Medulla oblongata (tissue), 1 donor: Measurements from ENCODE around the gene KRT83.
"Not testable (repeated sequence)": the region's sequence is repeated elsewhere in the genome, so short reads cannot be mapped to it uniquely, and the experiment has no call there.

ENCODE experiments used
- DNase-seq: peaks from one replicate; pipeline ENCODE4 v3.0.0-alpha.2; 2015; ENCODE audit errors: extremely low spot score

Gene KRT83

DNA sequence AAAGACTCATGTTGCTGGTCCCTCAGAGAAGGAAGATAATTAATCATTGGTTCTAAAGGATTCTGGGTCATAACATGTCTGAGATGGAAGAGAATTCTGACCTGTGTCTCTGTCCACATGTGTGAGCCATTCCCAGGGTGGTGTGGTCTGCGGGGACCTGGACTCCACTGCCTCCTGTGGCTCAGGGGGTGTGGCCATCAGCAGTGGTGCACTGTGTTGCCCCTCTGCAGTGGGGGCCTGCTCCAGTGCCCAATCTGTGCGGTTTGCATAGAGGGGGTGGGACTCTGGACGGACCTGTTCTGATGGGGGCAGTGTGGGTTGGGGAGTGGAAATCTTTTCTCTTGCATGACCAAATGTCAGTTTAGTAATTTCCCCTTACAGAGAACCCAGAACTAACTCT is 32.6 kb upstream of the KRT83 start:
- DNase-seq = no peak

DNA sequence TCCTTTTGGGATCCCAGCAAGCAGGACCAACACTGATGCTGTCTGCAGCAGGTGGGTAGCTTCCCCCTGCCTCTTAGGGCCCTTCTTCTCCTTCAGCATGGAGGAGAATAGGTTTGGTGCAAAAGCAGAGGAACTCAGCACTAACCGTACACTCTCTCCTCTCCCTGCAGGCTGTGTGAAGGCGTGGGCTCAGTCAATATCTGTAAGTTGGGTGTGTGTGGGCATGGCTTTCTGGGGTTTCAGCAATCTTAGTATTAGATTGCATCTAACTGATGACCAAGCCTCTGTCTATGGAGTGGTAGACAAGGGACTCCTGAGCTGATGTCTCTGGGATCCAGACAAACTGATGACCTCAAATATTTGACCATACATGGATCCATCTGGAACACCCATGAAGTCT is 31.8 kb upstream of the KRT83 start:
- DNase-seq = no peak

DNA sequence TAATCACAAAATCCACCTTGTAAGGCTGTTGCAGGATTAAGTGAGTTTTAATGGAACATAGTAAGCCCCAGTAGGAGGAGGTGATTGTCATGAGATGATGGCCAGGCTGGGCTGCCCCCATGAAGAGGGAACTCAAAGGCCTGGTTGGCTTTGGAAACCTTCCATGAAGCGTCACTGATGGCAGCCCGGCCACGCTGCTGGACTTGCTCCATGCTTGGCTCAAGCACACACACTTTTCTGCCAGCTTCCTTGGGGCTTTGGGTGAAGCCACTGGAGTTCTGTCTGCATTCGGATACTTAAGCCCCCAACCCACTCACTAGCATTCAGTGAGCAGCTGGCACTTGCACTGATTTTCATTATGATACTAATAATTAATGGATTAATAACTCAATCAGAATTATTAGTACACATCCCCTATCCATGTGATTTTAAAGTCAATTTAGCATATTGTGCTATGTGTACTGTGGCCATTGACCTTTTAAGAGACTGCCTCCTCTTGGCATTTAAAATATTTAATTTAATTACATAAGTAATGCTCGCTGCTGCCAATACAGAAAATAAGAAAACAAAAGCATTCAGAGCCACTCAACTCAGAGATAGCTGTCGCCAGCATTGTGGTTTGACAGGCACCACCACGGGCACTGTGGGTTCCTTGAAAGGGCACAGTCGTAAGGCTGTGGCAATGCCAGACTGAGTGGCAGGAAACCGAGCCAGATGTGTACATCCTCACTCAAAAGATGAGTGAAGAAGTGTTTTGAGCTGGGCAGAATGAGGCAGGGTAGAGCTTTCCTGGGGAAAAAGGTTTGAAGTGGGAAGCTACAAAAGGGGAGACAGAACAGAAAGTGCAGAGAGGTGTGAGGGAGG is 30.2 kb upstream of the KRT83 start:
- DNase-seq = peak; percentile 83

DNA sequence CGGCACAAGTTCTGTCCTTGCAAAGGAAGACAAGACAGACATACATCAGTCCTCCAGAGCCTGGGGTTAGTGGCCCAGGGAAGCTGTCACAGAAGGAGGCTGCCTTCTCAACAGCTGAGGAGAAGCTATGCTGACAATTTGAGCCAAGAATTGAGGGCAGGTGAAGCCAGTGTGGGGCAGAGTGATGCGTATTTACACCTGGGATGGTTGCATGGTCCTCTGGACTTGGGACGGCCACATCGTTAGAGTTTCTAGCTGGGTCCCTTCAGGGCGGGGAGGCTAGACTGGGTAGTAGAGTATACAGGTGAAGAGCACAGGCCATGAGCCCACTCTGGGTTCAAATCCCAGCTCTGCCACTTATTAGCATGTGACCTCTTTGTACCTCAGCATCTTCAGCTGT is 29.6 kb upstream of the KRT83 start:
- no peak for DNase-seq

DNA sequence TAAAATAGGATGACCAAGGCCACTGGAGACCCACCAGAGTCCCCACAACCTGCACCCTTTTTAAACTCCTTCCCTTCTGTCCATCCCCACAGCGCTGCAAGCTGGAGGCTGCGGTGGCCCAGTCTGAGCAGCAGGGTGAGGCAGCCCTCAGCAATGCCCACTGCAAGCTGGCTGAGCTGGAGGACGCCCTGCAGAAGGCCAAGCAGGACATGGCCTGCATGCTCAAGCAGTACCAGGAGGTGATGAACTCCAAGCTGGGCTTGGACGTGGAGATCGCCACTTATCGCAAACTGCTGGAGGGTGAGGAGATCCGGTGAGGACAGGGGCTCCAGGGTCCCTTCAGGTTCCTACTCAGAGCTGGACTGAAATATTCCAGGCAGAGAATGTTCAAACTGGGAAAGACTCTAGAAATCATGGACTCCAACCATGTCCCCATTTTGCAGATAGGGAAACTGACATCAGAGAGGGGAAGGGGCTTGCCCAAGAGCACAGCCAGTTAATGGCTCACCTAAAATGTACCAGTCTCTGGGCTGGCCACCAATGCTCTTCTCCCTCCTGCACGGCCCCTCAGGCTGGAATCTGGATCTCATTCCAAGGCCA is 28.9 kb upstream of the KRT83 start:
- DNase-seq = no peak

DNA sequence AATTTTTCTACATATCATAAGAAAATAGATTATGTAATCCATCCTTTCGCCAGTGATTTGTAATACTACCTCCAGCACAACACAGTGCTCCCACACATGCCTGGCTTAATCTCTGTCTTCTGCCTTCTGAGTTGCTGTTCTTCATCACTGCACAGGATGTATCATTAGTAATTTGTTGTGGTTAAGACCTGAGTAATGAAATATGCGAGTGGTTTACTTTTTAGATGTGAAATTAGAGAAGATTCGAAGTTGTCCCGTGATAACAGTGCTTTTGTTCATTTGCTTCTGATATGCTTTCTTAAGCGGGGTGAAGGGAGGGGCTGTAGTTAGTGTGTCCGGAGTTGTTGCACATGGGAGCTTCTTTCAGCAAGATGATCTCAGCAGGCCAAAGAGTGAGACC is 28.0 kb upstream of the KRT83 start:
- DNase-seq = no peak

DNA sequence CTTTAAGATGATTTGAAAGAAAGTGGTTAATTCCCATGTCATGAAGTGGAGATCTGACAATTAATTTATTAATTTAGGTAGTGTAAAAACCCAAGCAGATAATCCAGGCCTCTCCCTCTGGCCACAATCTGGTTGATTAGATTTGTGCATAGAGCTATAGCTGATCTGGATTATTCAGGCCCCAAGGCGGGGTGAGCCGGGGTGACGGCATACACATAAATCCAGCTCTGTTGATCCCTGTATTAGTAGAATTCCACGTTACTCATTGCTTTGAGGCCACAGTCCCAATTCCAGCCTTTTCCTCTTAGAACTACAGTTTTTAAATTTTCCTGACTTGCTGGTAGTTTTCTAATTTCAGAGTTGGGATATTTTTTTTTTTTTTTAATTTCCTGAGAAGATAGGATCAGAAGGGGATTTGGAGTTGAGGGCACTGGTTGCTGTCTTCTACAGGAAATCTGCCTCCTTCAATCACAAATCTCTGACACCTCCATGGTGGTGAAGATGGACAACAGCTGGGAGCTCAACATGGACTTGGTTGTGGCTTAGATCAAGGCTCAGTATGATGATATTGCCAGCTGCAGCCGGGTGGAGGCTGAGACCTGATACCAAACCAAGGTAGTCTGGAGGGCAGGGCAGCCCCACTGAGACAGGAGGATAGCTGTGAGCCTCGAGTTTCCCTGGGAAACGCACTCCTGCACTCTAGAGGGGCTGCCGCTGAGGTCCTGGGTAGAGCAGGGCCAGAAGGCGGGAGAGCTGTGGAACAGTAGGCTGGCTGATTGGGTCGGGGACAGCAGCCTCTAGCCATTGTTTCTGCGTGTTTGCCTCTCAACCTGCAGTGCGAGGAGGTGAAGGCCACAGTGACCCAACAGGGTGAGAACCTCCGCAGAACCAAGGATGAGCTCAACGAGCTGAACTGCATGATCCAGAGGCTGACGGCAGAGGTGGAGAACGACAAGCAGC is 26.6 kb upstream of the KRT83 start:
- DNase-seq = no peak

DNA sequence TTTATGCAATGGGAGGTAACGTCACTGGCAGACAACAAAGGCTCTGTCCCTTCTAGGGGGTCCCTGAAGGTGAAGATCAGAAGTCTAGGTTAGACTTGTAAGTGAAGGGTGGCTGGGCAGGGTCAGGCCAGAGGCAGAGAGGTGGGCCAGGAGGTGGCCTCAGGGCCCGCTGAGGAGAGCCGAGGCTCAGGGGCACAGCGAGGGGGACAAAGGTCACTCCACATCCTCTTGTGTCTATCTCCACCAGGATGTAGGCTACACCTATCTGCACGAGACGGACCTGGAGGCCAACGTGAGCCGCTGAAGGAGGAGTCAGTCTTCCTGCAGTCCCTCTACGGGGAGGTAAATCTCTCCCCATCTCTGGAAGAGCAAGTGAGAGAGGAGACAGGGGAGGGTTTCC is 25.8 kb upstream of the KRT83 start:
- DNase-seq = no peak

DNA sequence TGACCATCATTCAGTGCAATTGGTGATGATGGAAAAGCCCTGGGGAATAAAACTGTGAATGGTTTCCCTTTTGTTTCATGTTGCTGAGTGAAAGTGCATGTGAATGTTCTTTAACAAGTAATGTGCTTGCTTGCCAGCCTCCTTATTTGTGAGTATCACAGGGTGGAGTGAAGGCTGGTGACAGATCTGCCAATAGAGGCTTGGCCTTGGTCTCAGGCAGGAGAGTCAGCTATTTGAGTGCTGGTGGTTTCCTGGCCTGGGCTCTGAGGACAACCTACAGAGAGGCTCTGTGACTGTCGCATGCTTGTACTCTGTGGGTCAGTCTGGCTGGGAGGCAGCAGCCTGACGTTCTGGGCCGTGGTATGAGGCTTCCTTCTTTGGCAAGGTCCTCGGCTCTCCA is 25.4 kb upstream of the KRT83 start:
- peak; percentile 77 for DNase-seq

DNA sequence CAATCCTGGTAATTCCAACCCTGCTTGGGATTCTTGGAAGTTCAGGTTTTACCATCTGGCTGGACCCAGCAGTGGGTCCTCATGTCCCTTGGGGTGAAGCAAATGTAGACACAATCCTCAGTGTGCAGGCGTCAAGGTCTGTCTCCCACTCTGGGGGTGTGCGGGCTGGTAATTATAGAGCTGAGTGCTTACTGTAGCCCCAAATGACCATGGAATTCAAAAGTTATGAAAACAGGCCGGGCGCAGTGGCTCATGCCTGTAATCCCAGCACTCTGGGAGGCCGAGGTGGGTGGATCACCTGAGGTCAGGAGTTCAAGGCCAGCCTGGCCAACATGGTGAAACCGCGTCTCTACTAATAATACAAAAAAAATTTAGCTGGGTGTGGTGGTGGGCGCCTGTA is 23.8 kb upstream of the KRT83 start:
- not testable (repeated sequence) for DNase-seq

DNA sequence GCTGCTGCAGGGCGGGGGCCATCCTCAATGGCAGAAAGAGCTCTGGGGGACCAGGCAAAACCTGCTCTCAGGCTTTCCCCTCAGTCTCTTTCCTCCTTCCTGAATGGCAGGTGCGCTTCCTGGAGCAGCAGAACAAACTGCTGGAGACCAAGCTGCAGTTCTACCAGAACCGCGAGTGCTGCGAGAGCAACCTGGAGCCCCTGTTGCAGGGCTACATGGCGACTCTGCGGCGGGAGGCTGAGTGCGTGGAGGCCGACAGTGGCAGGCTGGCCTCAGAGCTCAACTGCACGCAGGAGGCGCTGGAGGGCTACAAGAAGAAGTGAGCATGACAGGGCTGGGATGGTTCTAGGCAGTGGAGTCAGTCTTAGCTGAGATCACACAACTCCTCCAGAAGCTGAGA is 22.9 kb upstream of the KRT83 start:
- no peak for DNase-seq

DNA sequence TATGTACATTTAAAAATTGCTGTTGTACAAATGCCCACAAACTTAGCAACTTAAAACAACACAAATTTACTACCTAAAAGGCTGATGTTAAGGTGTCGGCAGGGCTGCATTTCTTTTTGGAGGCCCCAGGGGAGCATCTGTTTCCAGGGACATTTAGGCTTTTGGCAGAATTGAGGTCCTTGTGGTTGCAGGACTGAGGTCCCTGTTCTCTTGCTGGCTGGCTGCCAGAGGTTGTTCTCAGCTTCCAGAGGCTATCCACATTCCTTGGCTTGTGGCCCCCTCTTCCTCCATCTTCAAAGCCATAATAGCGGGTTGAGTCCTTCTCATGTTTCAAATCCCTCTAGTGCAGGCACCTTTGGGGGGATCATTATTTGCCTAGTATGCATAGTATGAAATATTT is 22.4 kb upstream of the KRT83 start:
- DNase-seq = no peak

DNA sequence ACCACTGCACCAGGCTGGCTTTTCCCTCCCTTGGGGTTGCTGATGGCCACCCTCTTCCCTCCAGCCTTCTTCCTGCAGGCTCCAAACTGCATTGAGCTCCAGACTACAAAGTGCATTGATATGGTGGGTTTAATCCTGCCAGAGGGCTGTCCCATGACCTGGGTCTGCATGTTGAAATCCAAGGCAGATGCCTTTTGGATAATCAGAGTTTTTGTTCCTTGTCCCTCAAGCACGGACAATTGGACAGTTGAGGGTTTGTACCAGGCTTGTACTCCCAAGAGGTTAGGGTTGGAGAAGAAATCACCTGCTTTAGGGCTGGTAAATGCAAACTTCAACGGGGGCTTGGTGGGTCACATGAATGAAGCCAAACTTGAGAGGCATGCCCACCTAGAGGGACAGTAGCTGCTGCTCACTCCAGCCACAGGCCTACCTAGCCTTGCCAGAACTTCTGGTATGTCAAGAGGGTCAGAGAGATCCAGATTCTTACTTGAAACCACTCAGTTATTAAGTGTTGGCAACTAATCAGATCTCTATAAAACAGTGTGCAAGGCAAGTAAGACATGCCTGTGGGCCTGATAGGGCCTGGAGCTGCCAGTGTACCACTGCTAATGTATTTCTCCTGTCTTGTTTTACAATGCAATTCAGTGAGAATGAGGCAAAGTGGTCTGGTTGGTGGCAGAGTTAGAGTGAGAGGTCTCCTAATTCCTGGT is 21.7 kb upstream of the KRT83 start:
- DNase-seq = no peak

DNA sequence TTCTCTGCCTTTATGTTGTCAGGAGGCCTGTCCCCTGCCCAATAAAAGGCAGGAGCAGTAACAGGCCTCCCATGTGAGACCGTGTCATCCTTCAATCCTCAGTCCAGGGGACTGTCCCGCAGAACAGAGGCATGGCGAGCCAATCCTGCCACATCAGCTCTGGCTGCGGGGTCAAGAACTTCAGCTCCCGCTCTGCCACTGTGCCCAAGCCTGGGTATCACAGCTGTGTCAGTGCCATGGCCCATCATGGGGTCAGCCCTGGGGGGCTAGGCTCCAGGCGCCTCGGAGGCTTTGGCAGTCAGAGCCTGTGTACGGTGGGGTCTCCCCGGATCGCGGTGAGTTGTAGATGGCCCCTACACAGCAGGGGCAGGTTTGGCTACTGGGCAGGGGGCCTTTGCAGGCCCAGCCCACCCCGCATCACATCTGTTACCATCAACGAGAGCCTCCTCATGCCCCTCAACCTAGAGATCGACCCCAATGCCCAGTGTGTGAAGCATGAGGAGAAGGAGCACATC is 19.9 kb upstream of the KRT83 start:
- DNase-seq = no peak

DNA sequence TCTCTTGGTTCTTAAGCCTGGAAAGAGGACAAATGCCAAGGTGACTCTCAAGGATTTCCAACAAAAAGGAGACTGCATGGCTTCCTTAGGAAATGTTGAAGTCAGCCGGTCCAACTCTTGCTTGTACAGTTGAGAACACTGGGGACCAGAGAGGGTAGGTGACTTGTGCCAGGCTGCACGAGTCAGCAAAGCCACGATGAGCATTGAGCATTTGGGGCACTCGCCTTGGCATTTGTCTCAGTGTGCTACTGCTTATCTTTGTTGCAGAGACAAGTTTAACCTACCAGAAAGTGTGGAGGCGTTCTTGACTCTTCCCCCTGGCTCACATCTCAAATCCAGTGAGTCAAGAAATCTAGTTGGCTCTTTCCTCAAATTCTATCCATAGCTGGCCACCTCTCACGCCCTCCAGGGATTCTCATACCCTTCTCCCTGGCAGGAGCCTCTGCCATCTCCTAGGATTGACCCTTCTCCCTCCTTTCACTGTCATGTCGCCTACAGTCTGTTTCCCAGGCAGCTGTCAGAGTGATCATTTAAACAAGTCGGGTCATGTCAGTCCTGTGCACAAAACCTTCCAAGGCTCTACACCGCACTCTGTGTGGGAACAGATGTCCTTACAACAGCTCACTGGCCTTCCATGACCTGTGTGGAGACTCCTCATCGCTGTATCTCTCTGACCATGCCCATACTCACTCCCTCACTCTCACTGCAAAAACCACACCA is 17.2 kb upstream of the KRT83 start:
- DNase-seq = no peak

DNA sequence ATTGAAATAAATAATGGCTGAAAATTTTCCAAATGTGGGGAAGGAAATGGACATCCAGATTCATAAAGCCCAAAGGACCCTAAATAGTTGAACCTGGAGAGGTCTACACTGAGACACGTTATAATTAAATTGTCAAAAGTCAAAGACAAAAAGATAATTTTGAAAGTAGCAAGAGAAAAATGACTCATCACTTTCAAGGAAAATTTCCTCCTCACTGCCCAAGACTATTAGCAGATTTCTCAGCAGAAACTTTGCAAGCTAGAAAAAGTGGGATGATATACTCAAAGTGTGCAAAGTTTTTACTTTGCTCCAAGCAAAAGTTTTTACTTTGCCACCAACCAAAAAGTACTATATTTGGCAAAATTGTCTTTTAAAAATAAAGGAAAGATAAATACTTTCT is 15.9 kb upstream of the KRT83 start:
- no peak for DNase-seq

DNA sequence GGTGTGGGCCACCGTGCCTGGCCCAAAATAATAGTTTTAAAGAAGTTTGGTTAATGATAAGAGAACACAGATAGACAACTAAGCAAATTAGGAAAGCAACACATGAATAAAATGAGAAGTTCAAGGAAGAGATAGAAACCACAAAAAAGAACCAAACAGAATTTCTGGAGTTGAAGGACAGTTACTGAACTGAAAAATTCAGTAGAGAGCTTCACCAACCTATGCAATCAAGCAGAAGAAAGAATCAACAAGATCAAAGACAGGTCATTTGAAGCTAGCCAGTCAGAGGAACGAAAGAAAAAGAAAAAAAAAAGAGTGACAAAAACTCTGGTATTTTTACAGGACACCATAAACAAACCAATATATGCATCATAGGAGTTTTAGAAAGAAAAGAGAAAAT is 15.4 kb upstream of the KRT83 start:
- DNase-seq = no peak

DNA sequence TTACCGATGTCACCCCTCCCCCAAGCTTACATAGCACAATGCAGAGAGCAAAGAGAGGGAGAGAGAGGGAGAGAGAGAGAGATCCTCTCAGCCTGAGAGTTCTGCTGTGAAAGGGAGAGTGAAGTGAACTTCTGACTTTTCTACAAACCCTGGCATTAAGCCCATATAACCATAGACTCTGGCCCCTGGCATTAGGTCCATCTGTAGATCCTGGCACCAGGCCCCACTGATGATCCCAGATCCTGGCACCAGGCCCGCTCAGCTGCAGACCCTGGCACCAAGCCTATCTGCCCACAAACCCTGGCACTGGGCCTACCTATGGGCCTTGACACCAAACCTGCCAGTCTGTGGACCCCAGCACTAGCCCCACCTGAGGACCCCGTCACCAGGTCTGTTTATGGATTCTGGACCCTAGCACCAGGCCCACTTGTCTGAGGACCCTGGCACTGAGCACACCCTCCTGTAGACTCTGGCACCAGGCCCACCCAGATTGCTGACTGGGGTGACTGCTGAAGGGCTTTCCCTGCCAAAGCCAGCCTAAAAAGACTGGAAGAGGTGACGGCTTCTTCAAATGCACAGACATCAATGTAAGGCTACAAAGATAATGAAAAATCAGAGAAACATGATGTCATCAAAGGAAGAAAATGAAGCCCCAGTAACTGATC is 14.5 kb upstream of the KRT83 start:
- DNase-seq = no peak

DNA sequence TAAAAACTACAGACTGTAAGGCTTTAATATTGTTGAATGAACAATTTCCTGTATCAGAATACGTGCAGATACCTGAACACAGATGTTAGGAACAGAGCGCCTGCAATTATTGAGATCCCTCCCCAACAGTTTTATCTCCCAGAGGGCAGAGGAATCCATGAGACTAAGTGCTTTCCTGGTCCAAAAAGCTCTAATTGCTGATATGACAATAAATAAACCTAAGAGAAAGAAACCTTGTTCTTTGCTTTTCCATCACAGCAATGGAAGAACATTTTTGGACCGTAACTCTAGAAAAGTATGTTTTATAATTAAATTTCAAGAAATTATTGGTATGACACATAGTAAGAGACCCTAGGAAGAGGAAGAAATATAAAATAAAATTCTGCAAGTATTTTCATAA is 13.0 kb upstream of the KRT83 start:
- no peak for DNase-seq

DNA sequence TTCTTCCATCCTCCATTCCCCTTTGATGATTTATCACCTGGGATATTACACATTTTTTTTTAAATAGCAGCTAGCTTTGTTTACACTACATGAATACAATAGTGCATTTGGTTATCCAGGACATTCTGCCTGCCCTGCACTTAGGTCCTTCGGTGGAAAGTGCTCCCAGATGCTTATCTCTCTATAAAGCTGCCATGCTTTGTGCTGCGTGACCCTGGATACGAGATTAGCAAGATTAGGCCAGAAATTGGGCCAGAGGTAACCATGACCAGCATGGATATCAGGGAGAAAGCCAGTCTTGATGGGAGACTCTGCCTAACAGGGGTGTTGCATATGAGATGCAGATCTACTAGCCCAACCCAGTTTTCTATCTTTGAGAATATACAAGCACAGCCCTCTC is 12.1 kb upstream of the KRT83 start:
- DNase-seq = no peak
